Nephron (organoid): ENCODE data around the gene MCM3.

Experiments
- H3K27ac Mint-ChIP-seq, 3 experiments: 2 replicates each; pipeline ENCODE4 v1.8.0; 2020; ENCODE audit warnings: mixed read lengths in 3 of 3, mild to moderate bottlenecking in 2 of 3, moderate library complexity in 1 of 3
- H3K27me3 Mint-ChIP-seq: 2 replicates; pipeline ENCODE4 v1.8.0; 2021; ENCODE audit warnings: low read depth, mild to moderate bottlenecking, moderate library complexity, mixed read lengths
- H3K36me3 Mint-ChIP-seq: 2 replicates; pipeline ENCODE4 v1.8.0; 2020; ENCODE audit warnings: low read depth, mixed read lengths
- H3K4me1 Mint-ChIP-seq: 2 replicates; pipeline ENCODE4 v1.8.0; 2020; ENCODE audit warnings: mixed read lengths
- H3K4me3 Mint-ChIP-seq, 3 experiments: 2 replicates each; pipeline ENCODE4 v1.8.0; 2020; ENCODE audit warnings: mild to moderate bottlenecking in 3 of 3, mixed read lengths in 3 of 3, moderate library complexity in 2 of 3
- H3K9me3 Mint-ChIP-seq: 2 replicates; pipeline ENCODE4 v1.8.0; 2020; ENCODE audit warnings: mixed read lengths
- CTCF ChIP-seq, 3 experiments: fragments of 200-600 bp; sonication (generic); IDR thresholded peaks; one replicate each; pipeline ENCODE4 v1.5.0; 2021; ENCODE audit warnings: antibody characterized with exemption in 3 of 3; ENCODE audit not compliant: unreplicated experiment in 3 of 3

The MCM3 gene

GRCh38 chr6:52215787-52216186 lies 68.8 kb downstream of the MCM3 start:
- TF ChIP-seq CTCF (IDR thresholded peaks at IDR 0.05; ENCODE audit: unreplicated experiment in 3 of 3): no peak
- no peaks in the 10 kb centered on the region for H3K27me3 Mint-ChIP-seq
- H3K27ac Mint-ChIP-seq: no peak overlapping the region
- no peaks in the 10 kb centered on the region for H3K4me1 Mint-ChIP-seq
- H3K36me3 Mint-ChIP-seq: no peaks in the 10 kb centered on the region
- H3K4me3 Mint-ChIP-seq: no peak overlapping the region
- H3K9me3 Mint-ChIP-seq: no peaks in the 10 kb centered on the region
